Pancreas (tissue), 10 donors: ENCODE measurements around the gene ALDH9A1. TPM values are rescaled to one million over a fixed set of nuclear protein-coding genes. Genes with fewer than 3 reads are reported as not detected.

Experiments used
- ATAC-seq, 4 donors: fragments of 200-7000 bp; cut with Tn5 transposase; one replicate each; pipeline versions ENCODE4 v1.8.0 to v1.9.1; 2020; ENCODE audit warnings: mild to moderate bottlenecking in 4 of 4, moderate library complexity in 4 of 4
- DNase-seq, 6 donors: peaks; one replicate each; pipeline ENCODE4 v3.0.0-alpha.2; 2020
- FAIRE-seq: peaks from 2 replicates; lab custom pipeline; 2012; peaks lifted over from hg19 to GRCh38; lab: Jason Lieb, UNC
- H3K27ac ChIP-seq, 4 donors: fragments of 200-600 bp; sonication (generic); 1 replicate in 3 of 4; 2 replicates in 1 of 4; pipeline versions ENCODE4 v1.5.0 to v1.8.0; 2020
- H3K27me3 ChIP-seq, 4 donors: fragments of 200-600 bp; one replicate each; pipeline ENCODE4 v1.8.0; 2021
- H3K36me3 ChIP-seq, 3 donors: fragments of 200-600 bp; sonication (generic) in 1 of 3; one replicate each; pipeline versions ENCODE4 v1.5.0 to v1.8.0; 2020 to 2021
- H3K4me1 ChIP-seq, 3 donors: fragments of 200-600 bp; one replicate each; pipeline ENCODE4 v1.8.0; 2021
- H3K4me3 ChIP-seq, 4 donors: fragments of 200-600 bp; sonication (generic) in 2 of 4; one replicate each; pipeline versions ENCODE4 v1.5.0 to v1.8.0; 2020 to 2021
- H3K9me3 ChIP-seq, 4 donors: fragments of 200-600 bp; one replicate each; pipeline ENCODE4 v1.8.0; 2021
- CTCF ChIP-seq, 4 donors: fragments of 200-600 bp; sonication (generic) in 3 of 4; IDR thresholded peaks; one replicate each; pipeline versions ENCODE4 v1.5.0 to v1.8.0; 2021; ENCODE audit warnings: antibody characterized with exemption in 4 of 4
- WGBS, 2 donors: extraction: QIAGEN DNeasy Blood & Tissue Kit; methylation state at CpG; one replicate each; pipeline ENCODE4 v1.1.7; 2013; 5-methylcytosine and 5-hydroxymethylcytosine counted together
- intact Hi-C, 3 donors: fragments of 100-400 bp; cut with DNase I; formaldehyde crosslinking; loops; one replicate each; pipeline versions ENCODE4 v1.11.1 to v1.14.2; 2022
- polyA plus RNA-seq, 2 donors: library from polyadenylated mRNA; stranded (reverse); fragments of 200-250 nt; gene quantifications; one replicate each; pipeline ENCODE4 v1.2.3, GENCODE V29; 2013
- total RNA-seq, 6 donors: library from RNA; stranded (reverse); fragmentation: NEBNext Ultra II Directional in 4 of 6; extraction: Animal tissue kit (Norgen Biotek cat#: 25700) in 4 of 6; gene quantifications; one replicate each; pipeline versions ENCODE4 v1.2.1 to v1.2.4, GENCODE V29; 2021 to 2023
- donor health status: healthy with polysubstance abuse.
- donor health status: DM: no; HTN: no; CAD: no; lungs with moderate emphysema.
- donor health status: DM: no; HTN: no; CAD: no.
- donor health status: control.
- donor health status: control.
- donor health status: Bipolar disorder and iron deficiency.
- donor health status: DM: yes; HTN: yes; CAD: no.
- donor health status: DM: no; HTN: no; CAD: no.
- donor health status: DM: no; HTN: no; CAD: no.
- donor health status: DM: yes; HTN: yes; CAD: no.

Gene ALDH9A1
- total and polyA plus RNA-seq, 8 donors, result 13.1 to 37.6 (median 23.1) TPM

- Histone ChIP-seq H3K27me3 (no peaks in the 10 kb centered on the region), H3K4me3 (peak overlapping the region; percentile 72 to 80 (median 77)), H3K27ac (peak overlapping the region; percentile 87 to 95 (median 94)), H3K9me3 (no peaks in the 10 kb centered on the region), H3K4me1 (peaks cover 0 to 16% (median 15%) of the 10 kb centered on the region in 3 donors), H3K36me3 (no peaks in the 10 kb centered on the region)
- no peak for FAIRE-seq
- no peak for TF ChIP-seq CTCF (IDR thresholded peaks at IDR 0.05)
- DNase-seq, result peak; percentile 36 to 80 (median 56)
- 0% methylated on average over 31 of the region's 31 CpGs for WGBS, 2 donors
- ATAC-seq, result peak; percentile 36 to 69 (median 48)
- intact Hi-C loops, result no loop called here
Observed at GRCh38 chr1:165631342-165632151, 66.8 kb downstream of the ALDH9A1 start.

- WGBS, 2 donors, result 0% methylated on average over 55 to 56 of the region's 56 CpGs
- Histone ChIP-seq H3K4me1 (peaks cover 0 to 15% (median 15%) of the 10 kb centered on the region in 3 donors), H3K27ac (peak within 1 kb of the TSS; percentile 87 to 95 (median 94)), H3K9me3 (no peaks in the 10 kb centered on the region), H3K27me3 (no peaks in the 10 kb centered on the region), H3K36me3 (no peaks in the 10 kb centered on the region), H3K4me3 (peak within 1 kb of the TSS; percentile 72 to 80 (median 77))
- intact Hi-C loops, result no loop called here
- DNase-seq, result peak; percentile 94 to 99 (median 96)
- no peak for FAIRE-seq
- peak; percentile 94 to 98 (median 95) for ATAC-seq
- no peak for TF ChIP-seq CTCF (IDR thresholded peaks at IDR 0.05)
Observed at GRCh38 chr1:165630629-165631341, 67.6 kb downstream of the ALDH9A1 start, which contains the start of gene MGST3. TSS of gene MGST3 (plus strand) at chr1:165631234. CDS start at chr1:165649848, 18,614 bp downstream.

- Histone ChIP-seq H3K27me3 (no peaks in the 10 kb centered on the region), H3K9me3 (no peaks in the 10 kb centered on the region), H3K27ac (peak overlapping the region; percentile 87 to 95 (median 94)), H3K4me1 (peaks cover 0 to 15% (median 11%) of the 10 kb centered on the region in 3 donors), H3K4me3 (peak overlapping the region; percentile 72 to 80 (median 77)), H3K36me3 (no peaks in the 10 kb centered on the region)
- ATAC-seq (peak; percentile 5 to 22 (median 13)), FAIRE-seq (no peak), DNase-seq (no peak)
- intact Hi-C loops, result no loop called here
- 4 to 6% methylated on average over 26 of the region's 26 CpGs for WGBS, 2 donors
- TF ChIP-seq CTCF (IDR thresholded peaks at IDR 0.05), result no peak
Observed at GRCh38 chr1:165629848-165630628, 68.3 kb downstream of the ALDH9A1 start.

GRCh38 chr1:165629151-165629550 is 69.2 kb downstream of the ALDH9A1 start:
- 75 to 81% methylated on average over 3 of the region's 3 CpGs for WGBS, 2 donors
- Histone ChIP-seq H3K4me3 (no peak overlapping the region), H3K27me3 (no peaks in the 10 kb centered on the region), H3K9me3 (no peaks in the 10 kb centered on the region), H3K27ac (no peak overlapping the region), H3K36me3 (no peaks in the 10 kb centered on the region), H3K4me1 (peaks cover 0 to 15% (median 10%) of the 10 kb centered on the region in 3 donors)
- no peak for ATAC-seq
- no peak for DNase-seq
- intact Hi-C loops, result no loop called here
- no peak for FAIRE-seq
- no peak for TF ChIP-seq CTCF (IDR thresholded peaks at IDR 0.05)
